HG02623 (cell line): Measurements from ENCODE around the gene LPAR1.
"Not testable (repeated sequence)": the region's sequence is repeated elsewhere in the genome, so short reads cannot be mapped to it uniquely, and the experiment has no call there.

Source experiments
- ATAC-seq: cut with Tn5 transposase; IDR thresholded peaks from one replicate; pipeline ENCODE4 v1.9.1; 2021; ENCODE audit warnings: moderate library complexity; ENCODE audit not compliant: unreplicated experiment

LPAR1 gene, protein sequence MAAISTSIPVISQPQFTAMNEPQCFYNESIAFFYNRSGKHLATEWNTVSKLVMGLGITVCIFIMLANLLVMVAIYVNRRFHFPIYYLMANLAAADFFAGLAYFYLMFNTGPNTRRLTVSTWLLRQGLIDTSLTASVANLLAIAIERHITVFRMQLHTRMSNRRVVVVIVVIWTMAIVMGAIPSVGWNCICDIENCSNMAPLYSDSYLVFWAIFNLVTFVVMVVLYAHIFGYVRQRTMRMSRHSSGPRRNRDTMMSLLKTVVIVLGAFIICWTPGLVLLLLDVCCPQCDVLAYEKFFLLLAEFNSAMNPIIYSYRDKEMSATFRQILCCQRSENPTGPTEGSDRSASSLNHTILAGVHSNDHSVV

GRCh38 chr9:111038331-111039230, at the start of gene LPAR1:
TSS of gene LPAR1 (minus strand) at chr9:111038470. CDS start at chr9:110972117, 66,353 bp downstream.
- ATAC-seq: no peak

GRCh38 chr9:111078391-111079038, 40.2 kb upstream of the LPAR1 start:
- ATAC-seq: no peak

DNA sequence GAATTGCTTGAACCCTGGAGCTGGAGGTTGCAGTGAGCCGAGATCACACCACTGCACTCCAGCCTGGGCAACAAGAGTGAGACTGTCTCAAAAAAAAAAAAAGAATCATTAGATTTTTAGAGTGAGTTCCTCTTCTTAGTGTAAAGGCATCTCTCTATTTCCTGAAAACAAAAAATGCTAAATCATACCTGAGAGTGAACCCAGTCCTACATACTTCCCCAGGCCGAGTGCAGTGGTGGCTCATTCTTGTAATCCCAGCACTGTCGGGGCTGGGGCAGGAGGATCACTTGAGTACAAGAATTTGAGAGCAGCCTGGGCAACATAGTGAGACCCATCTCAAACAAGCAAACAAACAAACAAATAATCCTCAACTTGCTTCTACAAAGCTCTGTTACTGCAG, 38.2 kb upstream of the LPAR1 start:
- no peak for ATAC-seq

DNA sequence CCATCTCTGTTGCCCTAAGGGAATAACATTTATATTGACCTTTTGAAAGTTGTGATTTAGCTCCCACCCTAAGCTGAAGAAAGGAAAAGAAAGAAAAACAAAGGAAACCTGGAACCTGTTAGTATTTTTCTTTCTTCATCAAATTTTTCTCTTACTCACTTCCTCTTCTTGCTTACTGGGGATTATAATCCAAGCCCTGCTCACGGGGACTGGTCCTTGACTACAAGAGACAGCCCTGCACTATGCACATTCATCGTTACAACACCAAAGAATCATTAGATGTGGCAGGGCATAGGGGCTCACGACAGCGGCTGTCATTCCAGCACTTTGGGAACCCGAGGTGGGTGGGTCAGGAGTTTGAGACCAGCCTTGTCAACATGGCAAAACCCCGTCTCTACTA, 37.8 kb upstream of the LPAR1 start:
- ATAC-seq: no peak

GRCh38 chr9:111074395-111074794, 36.1 kb upstream of the LPAR1 start:
- ATAC-seq: no peak

GRCh38 chr9:111069183-111069582, 30.9 kb upstream of the LPAR1 start:
- ATAC-seq: no peak

GRCh38 chr9:111068771-111069170, 30.5 kb upstream of the LPAR1 start:
- ATAC-seq: no peak

GRCh38 chr9:111068383-111068730, 30.1 kb upstream of the LPAR1 start:
- ATAC-seq: no peak

DNA sequence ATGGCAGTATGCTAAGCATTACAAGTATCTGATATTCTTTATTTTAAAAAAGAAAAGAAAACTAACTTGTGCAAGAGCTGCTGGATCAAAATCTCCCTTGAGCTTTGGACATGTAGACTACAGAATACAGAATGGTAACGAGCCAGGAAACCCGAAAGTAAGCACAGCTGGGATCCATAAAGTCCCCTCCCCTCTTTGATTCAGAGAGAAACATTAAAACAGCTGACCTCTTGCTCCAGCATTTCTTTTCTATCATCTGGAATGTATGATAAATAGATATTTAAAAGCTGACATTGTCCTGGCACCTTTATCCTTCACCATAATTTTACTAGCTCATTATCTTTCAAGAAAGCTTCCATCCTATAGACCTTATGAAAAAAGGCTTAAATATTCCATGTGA, 28.2 kb upstream of the LPAR1 start:
- ATAC-seq: no peak

DNA sequence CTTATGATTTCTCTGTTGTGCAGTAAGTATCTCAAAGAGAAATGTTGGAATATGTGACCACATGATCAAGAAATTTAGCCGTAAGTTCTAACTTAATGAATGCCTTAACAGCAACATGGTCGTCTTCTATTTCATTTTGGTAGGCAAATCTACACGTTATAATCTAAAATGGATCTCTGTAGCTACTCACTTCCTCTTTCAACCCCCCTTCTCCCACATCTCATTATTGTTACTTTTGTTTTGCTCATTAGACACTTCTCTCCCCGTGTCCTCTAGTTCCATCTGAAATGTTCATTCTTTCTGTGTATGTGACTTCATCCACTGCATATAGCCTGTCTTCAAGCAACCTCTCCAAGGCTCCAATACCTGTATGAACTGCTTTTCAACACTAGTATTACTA, 27.1 kb upstream of the LPAR1 start:
- ATAC-seq: no peak

DNA sequence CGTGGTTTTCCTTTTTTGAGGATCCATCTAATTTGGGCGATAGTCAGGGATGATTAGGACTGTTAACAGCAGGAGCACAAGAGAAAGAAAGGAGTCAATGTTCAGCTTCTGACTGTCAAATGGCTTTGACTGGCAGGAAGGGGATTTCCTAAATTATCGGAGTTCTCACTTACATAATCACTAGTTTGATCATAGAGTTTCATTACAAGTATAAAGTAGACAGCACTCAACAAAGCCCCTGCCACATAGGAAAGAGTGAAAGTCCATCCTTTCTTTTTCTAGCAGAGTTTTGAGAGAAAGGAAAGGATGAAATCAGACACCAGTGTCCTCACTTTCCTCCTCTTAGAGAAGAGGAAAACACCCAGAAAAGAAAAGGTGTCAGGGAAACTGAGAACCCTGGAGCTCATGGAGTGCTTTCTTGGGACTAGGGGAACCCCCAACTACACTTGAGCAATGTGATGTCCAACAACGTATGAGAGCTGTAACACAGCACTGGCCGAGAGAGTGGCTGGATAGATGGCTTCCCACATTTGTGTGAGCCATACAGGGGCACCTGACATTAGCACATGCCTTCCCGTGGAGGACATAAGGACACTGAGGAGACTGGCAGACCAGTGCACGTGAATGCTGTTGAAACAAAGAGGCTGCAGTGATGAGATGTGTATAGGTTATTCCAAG, 26.0 kb upstream of the LPAR1 start:
- ATAC-seq: no peak

GRCh38 chr9:111063332-111063731, 25.1 kb upstream of the LPAR1 start:
- no peak for ATAC-seq

GRCh38 chr9:111058166-111058565, 19.9 kb upstream of the LPAR1 start:
- ATAC-seq: no peak

DNA sequence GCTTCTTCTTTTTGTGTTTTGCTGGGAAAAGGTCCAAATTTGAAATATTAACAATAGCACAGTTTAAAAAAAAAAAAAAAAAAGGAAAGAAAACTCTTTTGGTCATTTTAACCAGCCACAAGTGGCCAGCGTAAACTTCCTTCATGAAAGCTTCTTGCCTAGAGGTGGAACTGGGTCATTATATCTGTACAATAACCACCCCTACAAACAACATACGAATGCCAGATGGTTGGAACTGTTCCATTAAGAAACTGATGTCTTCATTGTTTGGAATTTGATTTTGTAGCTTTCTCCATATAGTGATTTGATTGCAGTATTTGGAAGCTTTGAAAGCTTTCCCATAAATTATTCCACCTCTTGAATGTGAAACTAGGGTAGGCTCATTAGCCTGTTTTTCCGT, 18.3 kb upstream of the LPAR1 start:
- ATAC-seq: no peak

- ATAC-seq: no peak
Observed at GRCh38 chr9:111052791-111053190, 14.5 kb upstream of the LPAR1 start.

- no peak for ATAC-seq
Observed at GRCh38 chr9:111051400-111051799, 13.1 kb upstream of the LPAR1 start.

DNA sequence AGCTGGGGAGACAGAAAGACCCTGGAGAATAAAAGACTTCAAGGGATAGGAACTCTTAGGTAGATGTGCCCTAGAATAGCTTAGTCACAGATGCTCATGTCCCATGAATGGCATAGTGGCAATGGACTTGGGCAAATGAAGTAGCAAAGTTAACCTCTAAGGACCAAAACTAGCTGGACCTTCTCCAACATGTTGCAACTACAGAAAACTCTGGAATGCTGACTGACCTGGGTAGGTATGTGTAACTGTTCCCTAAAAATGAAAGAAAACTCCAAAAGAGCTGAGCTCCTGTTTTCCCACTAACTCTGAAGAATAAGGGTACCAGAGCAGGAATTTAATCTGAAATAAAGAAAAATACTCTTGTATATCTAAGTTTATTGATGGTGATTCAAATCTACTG, 12.5 kb upstream of the LPAR1 start:
- no peak for ATAC-seq

DNA sequence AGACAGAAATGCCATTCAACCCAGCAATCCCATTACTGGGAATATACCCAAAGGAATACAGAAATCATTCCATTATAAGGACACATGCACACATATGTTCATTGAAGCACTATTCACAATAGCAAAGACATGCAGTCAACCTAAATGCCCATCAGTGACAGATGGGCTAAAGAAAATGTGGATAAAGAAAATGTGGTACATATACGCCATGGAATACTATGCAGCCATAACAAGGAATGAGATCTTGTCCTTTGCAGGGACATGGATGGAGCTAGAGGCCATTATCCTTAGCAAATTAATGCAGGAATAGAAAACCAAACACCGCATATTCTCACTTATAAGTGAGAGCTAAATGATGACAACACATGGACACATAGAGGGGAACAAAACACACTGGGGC, 9.0 kb upstream of the LPAR1 start:
- not testable (repeated sequence) for ATAC-seq

GRCh38 chr9:111041902-111042301, 3.6 kb upstream of the LPAR1 start:
- no peak for ATAC-seq

- ATAC-seq: no peak
Observed at GRCh38 chr9:111040494-111040893, 2.2 kb upstream of the LPAR1 start.

DNA sequence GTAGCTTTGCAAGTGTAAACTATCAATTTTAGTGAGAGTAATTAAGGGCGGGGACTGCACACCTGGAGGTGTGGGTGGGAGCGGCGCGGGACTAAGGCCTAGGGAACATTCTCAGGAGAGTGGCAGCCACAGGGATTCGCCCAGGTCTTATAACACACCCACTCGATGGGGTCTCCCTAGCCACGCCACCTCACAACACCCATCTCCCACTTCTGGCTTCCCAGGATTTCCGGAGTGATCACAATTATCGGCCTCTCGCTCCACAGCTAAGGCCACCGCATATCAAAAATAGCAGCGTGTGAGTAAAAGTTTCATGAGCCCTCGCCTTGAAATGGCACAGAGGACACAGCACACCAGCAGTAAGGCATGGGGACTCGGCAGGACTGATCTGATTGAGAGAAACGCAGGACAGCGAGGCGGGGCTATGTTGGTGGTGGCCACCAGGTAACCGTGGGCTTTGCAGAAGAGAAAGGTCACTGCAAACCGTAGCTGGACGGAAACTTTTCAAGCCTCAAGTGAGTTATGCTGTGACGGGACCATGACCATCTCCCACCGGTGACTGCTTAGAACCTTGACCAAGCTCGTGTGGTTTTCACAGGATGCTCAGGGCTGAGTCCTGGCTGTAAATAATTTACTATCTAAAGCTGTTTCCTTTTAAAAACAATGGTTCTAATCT, 1.1 kb upstream of the LPAR1 start:
- no peak for ATAC-seq
